Retina (tissue), 1 donor: ENCODE measurements around the gene SP140.
A peak's percentile ranks its signal among the peaks of the same experiment; 100 is the strongest.
"Not testable (repeated sequence)": the region's sequence is repeated elsewhere in the genome, so short reads cannot be mapped to it uniquely, and the experiment has no call there.

Experiments used
- DNase-seq: peaks from one replicate; pipeline ENCODE4 v3.0.0-alpha.2; 2016

Gene SP140

DNA sequence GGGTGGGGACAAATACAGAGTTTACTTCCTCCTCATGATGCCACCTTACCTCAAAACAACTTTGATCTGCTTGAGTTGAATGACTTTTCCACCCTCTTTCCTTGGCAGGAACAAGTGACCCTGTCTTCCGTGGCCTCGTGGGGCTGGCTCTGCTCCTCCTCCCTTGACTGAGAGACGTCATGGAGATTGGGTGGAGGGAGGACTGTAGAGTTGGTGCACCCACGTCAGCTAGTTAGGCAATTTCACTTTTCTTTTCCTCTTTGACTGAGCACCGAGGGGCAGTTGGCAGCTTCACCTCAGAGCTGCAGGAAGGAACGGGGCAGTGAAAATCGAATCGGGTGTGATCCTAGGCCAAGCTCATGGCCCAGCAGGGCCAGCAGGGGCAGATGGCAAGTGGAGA is at the start of gene SP140:
Gene SP140, plus strand, starts transcription at position 251 of the 400 bp plus-strand sequence. Its CDS starts 109 bp downstream, at position 360.
- no peak for DNase-seq

DNA sequence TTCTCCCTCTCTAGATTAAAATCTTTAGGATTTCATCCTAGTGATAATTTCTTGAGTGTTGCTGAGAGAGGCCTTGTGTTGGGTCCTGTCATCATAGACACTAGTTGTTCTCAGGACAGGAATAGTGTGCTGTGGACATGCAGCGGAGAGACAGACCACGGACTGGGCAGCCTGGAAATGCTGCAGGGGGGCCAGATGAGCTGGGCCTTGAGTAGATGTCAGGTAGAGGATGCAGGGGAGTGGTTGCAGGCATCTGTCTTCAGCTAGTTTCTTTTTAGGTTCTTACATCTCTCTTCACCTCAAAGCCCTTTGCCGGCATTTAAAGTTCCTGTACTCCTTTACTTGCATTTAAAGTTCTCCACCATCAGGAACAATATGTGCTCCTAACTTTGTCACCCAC is 48.5 kb upstream of the SP140 start:
- no peak for DNase-seq

- no peak for DNase-seq
These were observed 46.7 kb upstream of the SP140 start for GRCh38 chr2:230178546-230179485.

DNA sequence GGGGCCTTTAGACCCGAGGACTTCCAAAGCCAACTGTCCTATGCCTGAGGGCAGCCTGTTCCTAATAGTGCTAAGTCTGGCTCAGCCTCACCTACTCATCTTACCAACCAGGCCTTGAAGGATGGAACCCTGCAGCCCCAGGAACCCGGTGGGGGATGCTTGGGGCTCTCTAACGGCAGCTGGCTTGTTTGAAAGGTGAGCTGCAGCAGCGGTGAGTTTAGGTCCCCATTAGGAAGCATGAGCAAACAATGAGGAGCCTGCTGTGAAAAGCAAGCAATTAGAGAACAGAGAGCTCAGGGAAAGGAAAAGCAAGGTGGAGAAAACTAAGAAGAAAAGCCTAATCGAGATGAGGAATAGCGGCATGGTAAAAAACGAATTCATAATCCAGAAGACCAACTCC is 45.6 kb upstream of the SP140 start:
- DNase-seq: no peak

GRCh38 chr2:230181195-230181594 is 44.3 kb upstream of the SP140 start:
- no peak for DNase-seq

DNA sequence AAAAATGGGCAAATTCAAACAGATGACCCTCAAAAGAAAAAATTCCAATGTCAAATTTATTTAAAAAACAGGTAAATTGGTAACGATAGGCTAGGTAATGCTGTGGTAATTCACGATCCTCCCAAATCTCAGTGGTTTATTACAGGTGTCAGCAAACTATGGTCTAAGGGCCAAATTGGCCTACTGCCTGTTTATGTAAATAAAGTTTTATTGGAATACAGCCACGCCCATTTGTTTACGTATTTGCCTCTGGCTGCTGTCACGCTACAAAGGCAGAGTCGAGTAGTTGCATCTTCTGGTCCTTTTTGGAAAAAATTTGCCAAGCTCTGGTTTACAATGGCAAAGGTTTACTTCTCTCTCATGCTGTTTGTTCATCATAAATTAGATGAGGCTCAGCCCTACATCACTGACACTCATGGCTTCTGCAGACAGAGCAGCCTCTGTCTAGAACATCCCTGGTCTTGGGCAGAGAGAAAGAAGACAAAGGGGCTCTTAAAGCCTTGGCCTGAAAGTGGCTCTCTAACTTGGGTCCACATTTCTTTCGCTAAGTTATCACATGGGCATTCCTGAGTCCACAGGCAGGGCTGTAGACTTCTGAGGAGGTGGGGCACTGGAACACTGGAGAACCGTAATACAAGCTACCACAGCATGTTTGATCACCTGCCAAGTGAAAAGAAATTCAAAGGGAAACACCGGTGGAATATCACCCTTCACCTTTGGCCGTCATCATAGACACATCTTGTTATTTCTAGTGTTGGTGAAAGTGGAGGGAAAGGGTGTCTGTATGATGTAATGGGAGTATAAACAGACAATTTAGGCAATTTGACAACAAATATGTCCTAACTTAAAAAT is 40.6 kb upstream of the SP140 start:
- DNase-seq: no peak

- DNase-seq: no peak
These were observed 23.0 kb upstream of the SP140 start for GRCh38 chr2:230202430-230203109.

- no peak for DNase-seq
These were observed 22.3 kb upstream of the SP140 start for GRCh38 chr2:230203110-230203676.

GRCh38 chr2:230205034-230205433 is 20.5 kb upstream of the SP140 start:
- DNase-seq: no peak

DNA sequence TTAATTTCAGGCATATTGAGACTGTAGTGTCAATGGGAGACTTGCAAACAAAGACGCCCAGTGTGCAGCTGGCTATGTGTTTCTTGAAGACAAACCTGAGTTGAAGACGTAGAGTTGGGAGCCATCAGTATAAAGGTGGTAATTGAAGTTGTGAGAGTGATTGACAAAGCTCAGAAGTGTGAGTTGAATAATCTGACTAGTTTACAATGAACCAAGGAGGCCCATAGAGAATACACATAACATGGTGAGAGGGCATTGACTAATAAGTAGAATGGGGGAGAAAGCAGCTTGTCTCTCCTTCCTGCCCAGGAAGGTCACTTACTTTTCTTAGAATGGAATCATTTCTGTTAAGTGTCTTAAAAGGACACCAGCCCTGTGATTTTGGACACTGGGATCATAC is 19.8 kb upstream of the SP140 start:
- no peak for DNase-seq

DNA sequence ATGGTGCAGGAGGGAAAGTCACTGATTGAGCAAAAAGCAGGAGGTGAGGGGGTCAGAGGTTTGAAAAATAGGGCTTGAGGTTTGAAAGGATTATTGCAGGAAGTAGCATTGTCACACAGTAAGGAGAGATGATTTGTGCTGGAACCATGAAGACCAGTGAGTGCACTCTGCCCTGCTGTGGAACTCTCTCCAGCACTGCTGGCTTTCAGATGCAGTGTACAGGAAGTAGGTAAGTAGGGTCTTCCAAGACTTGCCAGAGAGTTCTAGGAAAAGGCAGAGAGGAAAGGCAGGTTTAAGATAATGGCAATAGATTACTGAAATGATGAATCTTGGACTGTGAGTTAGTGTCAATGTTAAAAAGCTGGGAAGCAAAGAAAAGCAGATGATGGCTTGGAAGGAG is 17.0 kb upstream of the SP140 start:
- no peak for DNase-seq

DNA sequence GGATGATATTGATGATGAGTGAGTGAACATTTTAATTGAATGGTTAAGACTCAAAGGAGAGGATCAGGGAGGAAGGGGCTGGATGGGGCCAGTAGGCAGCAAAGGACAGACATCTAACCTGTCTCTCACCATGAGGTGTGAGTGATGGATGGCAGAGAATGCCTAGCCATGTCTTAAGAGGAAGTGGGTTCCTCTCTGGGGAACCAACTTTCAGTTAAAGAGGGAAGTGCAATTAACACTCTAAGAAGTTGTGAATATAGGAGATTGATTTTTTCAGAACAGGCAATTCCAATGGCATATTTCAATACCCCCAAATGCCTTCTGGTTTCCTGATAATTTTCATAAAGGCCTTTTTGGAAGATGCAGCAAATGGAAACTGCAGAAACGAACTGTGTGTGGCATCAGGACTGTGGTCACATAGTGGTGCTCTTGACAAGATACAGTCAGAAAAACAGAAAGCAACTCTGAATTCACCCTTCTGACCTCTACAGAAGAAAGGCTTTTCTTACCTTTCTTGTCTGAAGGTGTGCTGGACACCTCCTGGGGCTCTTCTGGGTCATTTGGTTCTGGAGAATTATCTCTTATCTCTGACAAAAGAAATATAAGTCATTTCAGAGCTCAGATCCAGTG is 16.0 kb upstream of the SP140 start:
- DNase-seq: no peak

DNA sequence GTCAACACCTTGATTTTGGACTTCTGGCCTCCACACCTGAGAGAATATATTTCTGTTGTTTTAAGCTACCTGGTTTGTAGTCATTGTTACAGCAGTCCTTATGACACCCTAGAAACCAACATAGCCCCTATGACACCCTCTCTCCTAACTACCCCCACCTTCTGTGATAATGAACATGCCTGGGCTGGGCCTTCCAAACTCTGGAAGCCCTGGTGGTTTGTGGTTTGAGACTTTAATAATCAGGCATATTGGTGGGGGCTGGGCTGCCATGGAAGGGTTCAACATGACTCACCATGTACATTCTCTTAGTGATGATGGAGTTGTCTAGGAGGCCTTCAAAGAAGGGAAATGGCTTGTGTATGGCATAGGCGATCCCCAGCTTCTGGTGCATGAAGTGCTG is 9.0 kb upstream of the SP140 start:
- no peak for DNase-seq

GRCh38 chr2:230217424-230217823 is 8.1 kb upstream of the SP140 start:
- DNase-seq: no peak

- no peak for DNase-seq
These were observed 7.1 kb upstream of the SP140 start for GRCh38 chr2:230218421-230218820.

- peak; percentile 71 for DNase-seq
These were observed 5.9 kb upstream of the SP140 start, which contains the start of gene SP110 for GRCh38 chr2:230219419-230220331. Gene SP110 (minus strand): TSS chr2:230219984. CDS start chr2:230216927, 3,057 bp downstream.

DNA sequence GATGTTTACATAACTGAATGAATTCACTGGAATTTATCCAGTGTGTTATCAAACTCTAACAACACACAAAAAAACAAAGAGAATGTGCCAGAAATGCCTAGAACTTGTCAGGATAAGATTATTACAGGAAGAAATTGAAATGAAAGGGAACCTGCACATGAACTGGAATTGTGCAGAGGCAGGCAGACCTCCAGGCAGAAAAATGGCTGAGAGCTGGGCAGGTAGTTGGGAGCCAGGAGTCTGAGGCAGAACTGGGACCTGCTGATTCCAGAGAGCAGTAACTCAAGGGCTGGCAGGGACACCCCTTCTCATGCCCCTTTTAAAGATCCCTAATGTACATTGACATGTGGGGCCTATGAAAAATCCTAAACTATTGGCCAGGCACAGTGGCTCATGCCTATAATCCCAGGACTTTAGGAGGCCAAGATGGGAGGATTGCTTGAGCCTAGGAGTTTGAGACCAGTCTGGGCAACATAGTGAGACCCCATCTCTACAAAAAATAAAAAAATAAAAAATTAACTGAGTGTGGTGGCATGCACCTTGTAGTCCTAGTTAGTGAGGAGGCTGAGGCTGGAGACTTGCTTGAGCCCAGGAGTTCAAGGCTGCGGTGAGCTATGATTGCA is 5.1 kb upstream of the SP140 start:
- DNase-seq: no peak

DNA sequence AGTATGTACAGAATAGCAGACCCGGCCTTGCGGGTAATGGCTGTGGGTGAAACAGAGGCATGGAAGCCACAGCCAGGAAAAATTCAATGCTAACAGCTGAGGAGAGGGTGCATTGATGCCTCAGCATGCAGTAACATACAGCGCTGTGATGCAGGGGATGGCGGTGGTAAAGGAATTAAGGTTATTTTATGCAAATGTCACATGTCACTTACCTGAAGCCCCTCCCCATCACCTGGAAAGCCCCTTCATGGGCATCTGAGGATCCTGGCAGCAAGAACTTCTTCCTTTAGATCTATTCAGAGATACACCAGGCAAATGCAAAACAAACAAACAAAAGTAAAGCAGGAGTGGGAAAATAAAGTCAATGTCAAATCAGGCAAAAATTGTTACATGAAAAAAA is 4.0 kb upstream of the SP140 start:
- DNase-seq: no peak

- DNase-seq: not testable (repeated sequence)
These were observed 2.7 kb upstream of the SP140 start for GRCh38 chr2:230222829-230223228.

- DNase-seq: no peak
These were observed 1.1 kb upstream of the SP140 start for GRCh38 chr2:230224458-230224857.
